Motor neuron (in vitro differentiated cells): ENCODE measurements around the gene PITX2. TPM values are rescaled to one million over a fixed set of nuclear protein-coding genes. Genes with fewer than 3 reads are reported as not detected.

Experiments used
- ATAC-seq, 8 experiments: fragments of 200-7000 bp; cut with Tn5 transposase; replicated peaks in 6 of 8; 2 replicates each; pipeline ENCODE4 v1.8.0; 2021; ENCODE audit warnings: mild to moderate bottlenecking in 8 of 8, moderate library complexity in 8 of 8
- H3K27ac ChIP-seq, 2 donors: fragments of 250-450 bp; sonication (Bioruptor Pico); 2 replicates each; pipeline ENCODE4 v1.9.0; 2021; ENCODE audit warnings: antibody characterized with exemption in 2 of 2, mild to moderate bottlenecking in 2 of 2, moderate library complexity in 1 of 2
- H3K4me1 ChIP-seq, 2 donors: fragments of 250-450 bp; sonication (Bioruptor Pico); replicated peaks in 1 of 2; 2 replicates each; pipeline ENCODE4 v1.6.1; 2021; ENCODE audit warnings: antibody characterized with exemption in 2 of 2, mild to moderate bottlenecking in 2 of 2, moderate library complexity in 1 of 2
- H3K4me3 ChIP-seq, 5 donors: fragments of 250-450 bp; sonication (Bioruptor Pico); 2 replicates each; pipeline ENCODE4 v1.9.0; 2021; ENCODE audit warnings: antibody characterized with exemption in 5 of 5, mild to moderate bottlenecking in 5 of 5, moderate library complexity in 4 of 5
- WGBS, 10 experiments: fragments of 450-650 bp; shearing (Covaris generic); methylation state at CpG; one replicate each; pipeline ENCODE4 v1.0.0; 2022; 5-methylcytosine and 5-hydroxymethylcytosine counted together
- in situ Hi-C, 9 experiments: fragments of 400-800 bp; cut with MboI; loops; one replicate each; pipeline ENCODE4 v1.15.0; 2021; ENCODE audit warnings: low sequenced_read_pairs in 9 of 9, low pct_unique_long_range_greater_than_20kb in 2 of 9; ENCODE audit not compliant: unreplicated experiment in 9 of 9
- total RNA-seq, 8 experiments: library from RNA; unstranded; fragments of 300-600 nt; gene quantifications; 2 replicates each; pipeline versions ENCODE4 v1.2.3 to v1.2.4, GENCODE V29; 2022

PITX2 gene
- total RNA-seq, 8 experiments from 2014 or later = 0.05 to 34.1 (median 0.94) TPM

- Histone ChIP-seq H3K4me3 (no peak overlapping the region), H3K27ac (no peak overlapping the region), H3K4me1 (peaks cover 5 to 8% of the 10 kb centered on the region in 2 donors)
- 4 to 91% (median 25%) methylated on average over 2 to 30 of the region's 38 CpGs for WGBS, 10 experiments
- no peak for ATAC-seq
- in situ Hi-C loops = no loop called here
Observed at GRCh38 chr4:110617646-110618580, 5.0 kb downstream of the PITX2 start.

- no peak overlapping the region for H3K4me3 ChIP-seq
- in situ Hi-C loops = no loop called here
- 7 to 89% (median 26%) methylated on average over 2 of the region's 2 CpGs; no CpG with 5 or more reads in 3 of the 10 experiments for WGBS, 10 experiments
- no peak for ATAC-seq
- no peak overlapping the region for H3K27ac ChIP-seq
- peaks cover 4 to 8% of the 10 kb centered on the region in 2 donors for H3K4me1 ChIP-seq
Observed at GRCh38 chr4:110617075-110617640, 5.7 kb downstream of the PITX2 start.

- WGBS, 10 experiments = 0 to 93% (median 6%) methylated on average over 4 to 17 of the region's 17 CpGs
- Histone ChIP-seq H3K4me1 (peaks cover 0 to 6% of the 10 kb centered on the region in 2 donors), H3K27ac (no peak overlapping the region), H3K4me3 (no peak overlapping the region)
- in situ Hi-C loops = no loop called here
- no peak for ATAC-seq
Observed at GRCh38 chr4:110616238-110617074, 6.4 kb downstream of the PITX2 start.

- H3K27ac ChIP-seq = no peak overlapping the region
- in situ Hi-C loops = no loop called here
- 0 to 95% (median 10%) methylated on average over 1 to 15 of the region's 38 CpGs; no CpG with 5 or more reads in 1 of the 10 experiments for WGBS, 10 experiments
- no peak overlapping the region for H3K4me3 ChIP-seq
- no peak for ATAC-seq
- H3K4me1 ChIP-seq = no peaks in the 10 kb centered on the region
Observed at GRCh38 chr4:110615353-110616237, 7.3 kb downstream of the PITX2 start.

- Histone ChIP-seq H3K4me1 (no peaks in the 10 kb centered on the region), H3K27ac (no peak overlapping the region), H3K4me3 (no peak overlapping the region)
- ATAC-seq = no peak
- in situ Hi-C loops = no loop called here
- WGBS, 10 experiments = 5 to 100% (median 32%) methylated on average over 1 to 12 of the region's 19 CpGs; no CpG with 5 or more reads in 6 of the 10 experiments
Observed at GRCh38 chr4:110614976-110615352, 7.9 kb downstream of the PITX2 start.

GRCh38 chr4:110614173-110614963 lies 8.5 kb downstream of the PITX2 start:
- in situ Hi-C loops = no loop called here
- no peak for ATAC-seq
- WGBS, 10 experiments = 4 to 77% (median 34%) methylated on average over 2 to 21 of the region's 27 CpGs; no CpG with 5 or more reads in 1 of the 10 experiments
- no peaks in the 10 kb centered on the region for H3K4me1 ChIP-seq
- no peak overlapping the region for H3K27ac ChIP-seq
- H3K4me3 ChIP-seq = no peak overlapping the region

- in situ Hi-C loops = no loop called here
- Histone ChIP-seq H3K4me1 (no peaks in the 10 kb centered on the region), H3K4me3 (no peak overlapping the region), H3K27ac (no peak overlapping the region)
- WGBS, 10 experiments = 0 to 92% (median 25%) methylated on average over 1 to 3 of the region's 3 CpGs; no CpG with 5 or more reads in 2 of the 10 experiments
- ATAC-seq = no peak
Observed at GRCh38 chr4:110613745-110614144, 9.1 kb downstream of the PITX2 start.

- 7 to 96% (median 26%) methylated on average over 1 to 17 of the region's 23 CpGs; no CpG with 5 or more reads in 2 of the 10 experiments for WGBS, 10 experiments
- in situ Hi-C loops = no loop called here
- Histone ChIP-seq H3K4me1 (no peaks in the 10 kb centered on the region), H3K4me3 (no peak overlapping the region), H3K27ac (no peak overlapping the region)
- ATAC-seq = no peak
Observed at GRCh38 chr4:110612631-110613269, 10.1 kb downstream of the PITX2 start.

GRCh38 chr4:110611968-110612447 lies 10.9 kb downstream of the PITX2 start:
- no peak for ATAC-seq
- H3K27ac ChIP-seq = no peak overlapping the region
- in situ Hi-C loops = no loop called here
- 18 to 77% (median 29%) methylated on average over 1 to 18 of the region's 30 CpGs; no CpG with 5 or more reads in 3 of the 10 experiments for WGBS, 10 experiments
- no peaks in the 10 kb centered on the region for H3K4me1 ChIP-seq
- no peak overlapping the region for H3K4me3 ChIP-seq

- Histone ChIP-seq H3K4me3 (no peak overlapping the region), H3K27ac (no peak overlapping the region), H3K4me1 (no peaks in the 10 kb centered on the region)
- in situ Hi-C loops = no loop called here
- ATAC-seq = peak in 5 of 8 experiments; percentile 45 to 67 (median 66)
- 10 to 95% (median 38%) methylated on average over 4 to 26 of the region's 54 CpGs; no CpG with 5 or more reads in 2 of the 10 experiments for whole genome bisulfite sequencing, 10 experiments
Observed at GRCh38 chr4:110610940-110611831, 11.7 kb downstream of the PITX2 start.
